Caki2 (cell line): ENCODE measurements around the gene PON2. TPM values are rescaled to one million over a fixed set of nuclear protein-coding genes. Genes with fewer than 3 reads are reported as not detected.
"Not testable (repeated sequence)": the region's sequence is repeated elsewhere in the genome, so short reads cannot be mapped to it uniquely, and the experiment has no call there.

Experiments used
- DNase-seq: peaks from one replicate; pipeline ENCODE4 v3.0.0-alpha.2; 2015; ENCODE audit warnings: low read depth
- in situ Hi-C: cut with HindIII; loops from 2 replicates; pipeline ENCODE4 v1.10.0; 2016; ENCODE audit warnings: low sequenced_read_pairs, low pct_unique_long_range_greater_than_20kb, mixed read lengths
- total RNA-seq: library from RNA; depleted of rRNA; stranded (reverse); fragments of >200 nt; shearing (Covaris generic); gene quantifications from 2 replicates; pipeline ENCODE4 v1.2.3, GENCODE V29; 2014; ENCODE audit warnings: low replicate concordance; rRNA removed

PON2 gene
- 105 and 118 TPM in 2 replicates for total RNA-seq

- peak; percentile 86 for DNase-seq
- in situ Hi-C loops: no loop called here
Measured at GRCh38 chr7:95434557-95435421, at the start of gene PON2. TSS of gene PON2 (minus strand) at chr7:95435028. CDS start at chr7:95434951, 77 bp downstream.

- DNase-seq: no peak
- in situ Hi-C loops: no loop called here
Measured at GRCh38 chr7:95482424-95482823, 47.6 kb upstream of the PON2 start.

GRCh38 chr7:95481271-95482165 is 46.7 kb upstream of the PON2 start:
- in situ Hi-C loops: no loop called here
- no peak for DNase-seq

GRCh38 chr7:95479992-95480624 is 45.3 kb upstream of the PON2 start:
- no peak for DNase-seq
- in situ Hi-C loops: no loop called here

GRCh38 chr7:95478272-95479037 is 43.6 kb upstream of the PON2 start:
- in situ Hi-C loops: no loop called here
- peak; percentile 61 for DNase-seq

GRCh38 chr7:95476904-95477594 is 42.2 kb upstream of the PON2 start:
- in situ Hi-C loops: no loop called here
- peak; percentile 48 for DNase-seq

GRCh38 chr7:95476072-95476847 is 41.4 kb upstream of the PON2 start:
- DNase-seq: no peak
- in situ Hi-C loops: no loop called here

GRCh38 chr7:95473276-95473985 is 38.6 kb upstream of the PON2 start:
- in situ Hi-C loops: no loop called here
- no peak for DNase-seq

- DNase-seq: peak; percentile 75
- in situ Hi-C loops: no loop called here
Measured at GRCh38 chr7:95472581-95473161, 37.8 kb upstream of the PON2 start.

- no peak for DNase-seq
- in situ Hi-C loops: no loop called here
Measured at GRCh38 chr7:95471071-95471470, 36.2 kb upstream of the PON2 start.

- no peak for DNase-seq
- in situ Hi-C loops: no loop called here
Measured at GRCh38 chr7:95470452-95470851, 35.6 kb upstream of the PON2 start.

- DNase-seq: no peak
- in situ Hi-C loops: no loop called here
Measured at GRCh38 chr7:95469848-95470247, 35.0 kb upstream of the PON2 start.

GRCh38 chr7:95469187-95469586 is 34.4 kb upstream of the PON2 start:
- no peak for DNase-seq
- in situ Hi-C loops: no loop called here

- in situ Hi-C loops: no loop called here
Measured at GRCh38 chr7:95467912-95468607, 33.2 kb upstream of the PON2 start.

GRCh38 chr7:95460653-95461052 is 25.8 kb upstream of the PON2 start:
- DNase-seq, in situ Hi-C loops: not testable (repeated sequence)

More at GRCh38 chr7:95467912-95468607, 33.2 kb upstream of the PON2 start:
- no peak for DNase-seq
